HuH-7 (cell line): Measurements from ENCODE around the gene GADL1.

Experiments used
- DNase-seq: peaks from one replicate; pipeline ENCODE4 v3.0.0; 2011; ENCODE audit warnings: low spot score

GADL1 gene

GRCh38 chr3:30805695-30806094, 88.8 kb downstream of the GADL1 start:
- no peak for DNase-seq

GRCh38 chr3:30804984-30805383, 89.5 kb downstream of the GADL1 start:
- no peak for DNase-seq

- no peak for DNase-seq
These were observed 99.3 kb downstream of the GADL1 start for GRCh38 chr3:30795176-30795575.

GRCh38 chr3:30793740-30794139, 100.7 kb downstream of the GADL1 start:
- DNase-seq: no peak

- no peak for DNase-seq
These were observed 104.3 kb downstream of the GADL1 start for GRCh38 chr3:30790150-30790549.

- DNase-seq: no peak
These were observed 108.1 kb downstream of the GADL1 start for GRCh38 chr3:30786365-30786764.

GRCh38 chr3:30779686-30780287, 114.7 kb downstream of the GADL1 start:
- DNase-seq: peak; percentile 51

- DNase-seq: no peak
These were observed 115.5 kb downstream of the GADL1 start for GRCh38 chr3:30778933-30779332.

- DNase-seq: no peak
These were observed 116.9 kb downstream of the GADL1 start for GRCh38 chr3:30777426-30778113.

GRCh38 chr3:30776186-30776815, 118.2 kb downstream of the GADL1 start:
- DNase-seq: no peak

- no peak for DNase-seq
These were observed 119.4 kb downstream of the GADL1 start for GRCh38 chr3:30775040-30775439.

GRCh38 chr3:30774062-30774461, 120.4 kb downstream of the GADL1 start:
- DNase-seq: no peak

GRCh38 chr3:30770387-30770786, 124.1 kb downstream of the GADL1 start:
- DNase-seq: peak; percentile 21

- DNase-seq: peak; percentile 45
These were observed 125.5 kb downstream of the GADL1 start for GRCh38 chr3:30768703-30769550.

- DNase-seq: no peak
These were observed 126.4 kb downstream of the GADL1 start for GRCh38 chr3:30768046-30768445.

GRCh38 chr3:30766522-30766921, 127.9 kb downstream of the GADL1 start:
- no peak for DNase-seq

GRCh38 chr3:30764891-30765290, 129.6 kb downstream of the GADL1 start:
- DNase-seq: no peak

- DNase-seq: no peak
These were observed 130.2 kb downstream of the GADL1 start for GRCh38 chr3:30764281-30764680.

- no peak for DNase-seq
These were observed 133.1 kb downstream of the GADL1 start for GRCh38 chr3:30761374-30761773.

- no peak for DNase-seq
These were observed 133.7 kb downstream of the GADL1 start for GRCh38 chr3:30760737-30761136.

- DNase-seq: no peak
These were observed 134.3 kb downstream of the GADL1 start for GRCh38 chr3:30760040-30760695.

- DNase-seq: no peak
These were observed 138.2 kb downstream of the GADL1 start for GRCh38 chr3:30756218-30756617.
